A549 (cell line): ENCODE results near the gene GSX1.

Source experiments
- CBX8 ChIP-seq: fragments of 200-600 bp; sonication (generic); IDR thresholded peaks from 2 replicates; pipeline ENCODE4 v1.6.1; 2016
- POLR2AphosphoS2 ChIP-seq: conservative IDR thresholded peaks from 2 replicates; pipeline ENCODE4 v1.6.1; 2012; ENCODE audit warnings: low read length, improper control_type of control experiment, inconsistent platforms
- RCOR1 ChIP-seq: fragments of 150-350 bp; IDR thresholded peaks from 2 replicates; pipeline ENCODE4 v1.6.1; 2014; ENCODE audit warnings: antibody characterized with exemption, low read length, low read depth
- TP53 ChIP-seq: fragments of 250-450 bp; sonication (Bioruptor Pico); IDR thresholded peaks from 2 replicates; pipeline ENCODE4 v1.5.0; 2021; ENCODE audit warnings: mild to moderate bottlenecking, moderate library complexity
- TF ChIP-seq, protein P1 (sequence below): fragments of >200 bp; sonication (Bioruptor Twin); formaldehyde crosslinking; IDR thresholded peaks from 3 replicates; pipeline ENCODE4 v1.5.1; 2016
- TF ChIP-seq, protein P2 (sequence below): fragments of 150-350 bp; IDR thresholded peaks from 2 replicates; pipeline ENCODE4 v1.6.1; 2014; ENCODE audit warnings: low read depth, mild to moderate bottlenecking, low read length

DNA sequence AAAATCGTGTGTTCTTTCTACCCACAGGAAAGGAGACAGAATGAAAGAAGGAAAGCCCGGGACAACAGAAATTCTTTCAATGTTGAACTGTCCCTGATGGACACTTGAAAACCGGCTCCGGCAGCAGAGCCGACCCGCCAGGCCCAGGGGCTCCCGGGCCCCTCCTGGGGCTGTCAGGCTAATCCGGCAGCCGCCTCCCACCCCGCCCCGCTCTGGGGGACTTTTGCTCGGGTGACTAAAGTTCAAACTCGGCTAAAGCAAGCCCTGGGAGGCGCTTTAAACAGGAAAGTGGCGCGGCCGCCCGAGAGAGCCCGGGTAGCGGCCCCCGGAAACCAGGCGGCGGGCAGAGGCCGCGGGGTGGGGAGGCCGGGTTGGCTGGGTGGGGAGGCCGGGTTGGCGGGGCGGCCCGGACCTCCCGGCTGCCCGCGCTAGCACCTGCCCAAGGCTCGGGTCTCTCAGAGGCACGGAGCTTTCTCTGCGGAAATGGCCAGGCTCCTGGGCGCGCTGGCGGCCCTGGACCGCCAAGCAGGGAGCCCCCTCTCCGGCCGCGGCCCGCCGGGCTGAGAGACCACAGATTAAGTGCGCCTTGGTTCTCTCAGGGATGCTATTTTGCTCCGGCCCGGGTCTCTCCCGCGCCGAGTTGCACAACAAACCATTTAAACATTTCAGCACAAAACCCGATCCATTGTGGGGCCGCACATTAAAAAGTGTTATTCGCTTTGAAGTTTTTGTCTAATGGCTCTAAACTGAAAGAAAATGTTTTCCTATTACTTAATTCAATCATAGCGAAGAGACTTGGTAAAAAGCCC lies 2.6 kb upstream of the GSX1 start:
- no peak for TF ChIP-seq RCOR1
- no peak for TF ChIP-seq CBX8
- TF ChIP-seq, protein P1, sequence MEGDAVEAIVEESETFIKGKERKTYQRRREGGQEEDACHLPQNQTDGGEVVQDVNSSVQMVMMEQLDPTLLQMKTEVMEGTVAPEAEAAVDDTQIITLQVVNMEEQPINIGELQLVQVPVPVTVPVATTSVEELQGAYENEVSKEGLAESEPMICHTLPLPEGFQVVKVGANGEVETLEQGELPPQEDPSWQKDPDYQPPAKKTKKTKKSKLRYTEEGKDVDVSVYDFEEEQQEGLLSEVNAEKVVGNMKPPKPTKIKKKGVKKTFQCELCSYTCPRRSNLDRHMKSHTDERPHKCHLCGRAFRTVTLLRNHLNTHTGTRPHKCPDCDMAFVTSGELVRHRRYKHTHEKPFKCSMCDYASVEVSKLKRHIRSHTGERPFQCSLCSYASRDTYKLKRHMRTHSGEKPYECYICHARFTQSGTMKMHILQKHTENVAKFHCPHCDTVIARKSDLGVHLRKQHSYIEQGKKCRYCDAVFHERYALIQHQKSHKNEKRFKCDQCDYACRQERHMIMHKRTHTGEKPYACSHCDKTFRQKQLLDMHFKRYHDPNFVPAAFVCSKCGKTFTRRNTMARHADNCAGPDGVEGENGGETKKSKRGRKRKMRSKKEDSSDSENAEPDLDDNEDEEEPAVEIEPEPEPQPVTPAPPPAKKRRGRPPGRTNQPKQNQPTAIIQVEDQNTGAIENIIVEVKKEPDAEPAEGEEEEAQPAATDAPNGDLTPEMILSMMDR: no peak
- TF ChIP-seq POLR2AphosphoS2: no peak
- TF ChIP-seq TP53 (CRISPR knock-in tag): no peak
- TF ChIP-seq, protein P2, sequence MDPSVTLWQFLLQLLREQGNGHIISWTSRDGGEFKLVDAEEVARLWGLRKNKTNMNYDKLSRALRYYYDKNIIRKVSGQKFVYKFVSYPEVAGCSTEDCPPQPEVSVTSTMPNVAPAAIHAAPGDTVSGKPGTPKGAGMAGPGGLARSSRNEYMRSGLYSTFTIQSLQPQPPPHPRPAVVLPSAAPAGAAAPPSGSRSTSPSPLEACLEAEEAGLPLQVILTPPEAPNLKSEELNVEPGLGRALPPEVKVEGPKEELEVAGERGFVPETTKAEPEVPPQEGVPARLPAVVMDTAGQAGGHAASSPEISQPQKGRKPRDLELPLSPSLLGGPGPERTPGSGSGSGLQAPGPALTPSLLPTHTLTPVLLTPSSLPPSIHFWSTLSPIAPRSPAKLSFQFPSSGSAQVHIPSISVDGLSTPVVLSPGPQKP: no peak
